GM23338 (cell line): ENCODE measurements around the gene TARS2.

Experiments used
- CREB1 ChIP-seq: fragments of 250-450 bp; sonication (Bioruptor Pico); IDR thresholded peaks from 2 replicates; pipeline ENCODE4 v1.5.0; 2020; ENCODE audit warnings: low read depth, mild to moderate bottlenecking, moderate library complexity
- CTCF ChIP-seq, 2 experiments: fragments of 200-600 bp in 1 of 2; sonication (generic) in 1 of 2; conservative IDR thresholded peaks; 2 replicates each; pipeline versions ENCODE4 v1.5.1 to v1.6.1; 2016 to 2017; ENCODE audit warnings: antibody characterized with exemption in 2 of 2, low read depth in 2 of 2, mild to moderate bottlenecking in 2 of 2, moderate library complexity in 1 of 2
- ETS1 ChIP-seq: IDR thresholded peaks from 2 replicates; pipeline ENCODE4 v1.6.1; 2016; ENCODE audit warnings: antibody characterized with exemption
- EZH2 ChIP-seq: fragments of 200-600 bp; sonication (generic); IDR thresholded peaks from one replicate; pipeline ENCODE4 v1.8.0; 2017; ENCODE audit warnings: antibody characterized with exemption, mild to moderate bottlenecking, low read depth; ENCODE audit not compliant: unreplicated experiment
- EZH2phosphoT487 ChIP-seq: fragments of 200-600 bp; sonication (generic); IDR thresholded peaks from one replicate; pipeline ENCODE4 v1.8.1; 2018; ENCODE audit warnings: antibody characterized with exemption; ENCODE audit not compliant: unreplicated experiment
- POLR2AphosphoS5 ChIP-seq: IDR thresholded peaks from 2 replicates; pipeline ENCODE4 v1.6.1; 2016; ENCODE audit warnings: antibody characterized with exemption, low read depth
- REST ChIP-seq: IDR thresholded peaks from one replicate; pipeline ENCODE4 v1.6.1; 2018; ENCODE audit warnings: antibody characterized with exemption; ENCODE audit not compliant: unreplicated experiment

DNA sequence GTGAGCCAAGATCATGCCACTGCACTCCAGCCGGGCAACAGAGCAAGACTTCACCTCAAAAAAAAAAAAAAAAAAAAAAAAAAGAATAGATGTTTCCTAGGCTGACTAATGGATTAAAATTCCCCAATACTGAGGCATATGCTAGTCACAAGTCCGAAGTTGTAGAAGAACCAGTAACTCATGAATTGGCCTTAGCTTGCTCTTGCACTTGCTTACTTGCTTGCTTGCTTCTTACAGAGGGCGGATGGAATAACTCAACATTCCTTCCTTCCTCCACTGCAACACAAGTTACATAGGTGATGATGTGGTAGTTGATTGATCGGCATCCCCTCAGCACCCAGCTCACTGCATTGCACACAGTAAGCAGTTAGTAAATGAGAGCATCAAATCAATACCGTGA lies 2.8 kb upstream of the TARS2 start:
- no peak for TF ChIP-seq CTCF (conservative IDR thresholded peaks at IDR 0.05; ENCODE audit: low read depth in 2 of 2)
- TF ChIP-seq EZH2, result no peak
- TF ChIP-seq ETS1, result no peak
- TF ChIP-seq REST, result no peak
- no peak for TF ChIP-seq EZH2phosphoT487
- no peak for TF ChIP-seq POLR2AphosphoS5
- no peak for TF ChIP-seq CREB1 (CRISPR knock-in tag)
